ENCODE measurements around the gene LACTBL1.
"Not testable (repeated sequence)": the region's sequence is repeated elsewhere in the genome, so short reads cannot be mapped to it uniquely, and the experiment has no call there.

Gene LACTBL1

DNA sequence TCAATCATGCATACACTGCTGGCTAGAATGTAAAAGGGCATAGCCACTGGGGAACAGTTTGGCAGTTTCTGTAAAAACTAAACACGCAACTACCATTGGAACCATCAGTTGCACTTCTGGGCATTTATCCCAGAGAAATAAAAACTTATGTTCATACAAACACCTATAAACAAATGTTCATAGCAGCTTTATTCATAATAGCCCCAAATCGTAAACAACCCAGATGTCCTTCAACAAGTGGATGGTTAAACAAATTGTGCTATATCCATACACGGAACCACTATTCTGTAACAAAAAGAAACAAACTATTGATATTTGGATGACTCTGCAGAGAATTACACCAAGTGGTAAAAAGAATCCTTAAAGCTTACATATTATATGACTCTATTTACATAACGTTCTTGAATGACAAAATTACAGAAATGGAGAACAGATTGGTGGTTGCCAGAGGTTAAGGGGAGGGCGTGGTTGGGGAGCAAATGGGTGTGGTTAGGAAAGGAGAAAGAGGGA is 22.8 kb downstream of the LACTBL1 start:
- Histone ChIP-seq H3K27me3 (ENCODE audit: control insufficient read depth in 1 of 2, insufficient read depth in 2 of 2, low read length in 2 of 2) (peaks cover 18 to 22% of the 10 kb centered on the region in 2 donors), H3K27ac (ENCODE audit: low read depth, low read length) (no peak overlapping the region), H3K36me3 (ENCODE audit: control insufficient read depth in 1 of 2, insufficient read depth in 2 of 2, low read length in 2 of 2) (no peaks in the 10 kb centered on the region)

DNA sequence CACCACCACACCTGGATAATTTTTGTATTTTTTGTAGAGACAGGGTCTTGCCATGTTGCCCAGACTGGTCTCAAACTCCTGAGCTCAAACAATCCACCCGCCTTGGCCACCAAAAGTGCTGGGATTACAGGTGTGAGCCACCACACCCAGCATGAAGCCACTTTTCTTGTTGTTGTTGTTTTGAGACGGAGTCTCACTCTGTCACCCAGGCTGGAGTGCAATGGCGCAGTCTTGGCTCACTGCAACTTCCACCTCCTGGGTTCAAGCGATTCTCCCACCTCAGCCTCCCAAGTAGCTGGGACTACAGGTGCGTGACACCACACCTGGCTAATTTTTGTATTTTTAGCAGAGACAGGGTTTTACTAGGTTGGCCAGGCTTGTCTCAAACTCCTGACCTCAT is 27.5 kb downstream of the LACTBL1 start:
- H3K27me3 ChIP-seq (ENCODE audit: control insufficient read depth in 1 of 2, insufficient read depth in 2 of 2, low read length in 2 of 2), result not testable (repeated sequence)

More for the DNA sequence above, 22.8 kb downstream of the LACTBL1 start:
- Histone ChIP-seq H3K9ac (ENCODE audit: low read depth in 1 of 2, low read length in 2 of 2) (no peak overlapping the region), H3K4me1 (ENCODE audit: control insufficient read depth in 1 of 2, insufficient read depth in 2 of 2, low read length in 2 of 2) (no peaks in the 10 kb centered on the region), H3K4me3 (ENCODE audit: low read depth in 1 of 2, low read length in 2 of 2) (no peak overlapping the region), H3K9me3 (ENCODE audit: control insufficient read depth in 1 of 2, low read length in 2 of 2) (no peaks in the 10 kb centered on the region)

DNA sequence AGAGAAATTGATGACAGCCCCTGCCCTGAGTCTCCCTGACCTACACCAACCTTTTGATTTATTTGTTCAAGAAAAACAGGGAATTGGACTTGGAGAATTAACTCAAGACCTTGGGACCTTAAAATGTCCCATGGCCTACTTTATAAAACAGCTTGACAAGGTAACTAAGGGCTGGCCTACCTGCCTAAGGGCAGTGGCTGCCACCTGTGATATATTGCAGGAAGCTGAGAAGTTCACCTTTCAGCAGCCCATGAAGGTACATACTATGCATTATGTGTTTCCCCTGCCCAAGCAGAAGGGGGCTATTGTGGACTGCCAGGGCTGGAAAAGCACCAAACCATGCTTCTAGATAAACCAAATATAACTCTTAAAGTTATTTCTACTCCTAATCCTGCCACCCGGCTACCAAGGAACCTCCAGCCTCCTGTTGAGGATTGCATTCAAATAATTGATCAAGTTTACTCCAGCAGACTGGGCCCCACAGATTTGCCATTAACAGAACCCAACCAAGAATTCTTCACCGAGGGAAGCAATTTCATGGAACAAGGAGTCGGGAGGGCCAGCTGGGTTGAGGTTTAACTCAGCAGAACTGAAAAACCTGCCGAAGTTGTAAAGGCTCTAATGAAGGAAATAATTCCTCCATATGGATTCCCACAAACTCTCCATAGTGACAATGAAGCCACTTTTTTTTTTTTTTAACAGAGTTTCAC is 28.2 kb downstream of the LACTBL1 start:
- Histone ChIP-seq H3K9ac (ENCODE audit: low read depth in 1 of 2, low read length in 2 of 2) (no peak overlapping the region), H3K27ac (ENCODE audit: low read depth, low read length) (no peak overlapping the region), H3K27me3 (ENCODE audit: control insufficient read depth in 1 of 2, insufficient read depth in 2 of 2, low read length in 2 of 2) (peaks cover 0 to 5% of the 10 kb centered on the region in 2 donors), H3K9me3 (ENCODE audit: control insufficient read depth in 1 of 2, low read length in 2 of 2) (peaks cover 0 to 2% of the 10 kb centered on the region in 2 donors), H3K4me3 (ENCODE audit: low read depth in 1 of 2, low read length in 2 of 2) (no peak overlapping the region), H3K4me1 (ENCODE audit: control insufficient read depth in 1 of 2, insufficient read depth in 2 of 2, low read length in 2 of 2) (no peaks in the 10 kb centered on the region), H3K36me3 (ENCODE audit: control insufficient read depth in 1 of 2, insufficient read depth in 2 of 2, low read length in 2 of 2) (no peaks in the 10 kb centered on the region)

More for the DNA sequence above, 27.5 kb downstream of the LACTBL1 start:
- not testable (repeated sequence) for H3K27ac ChIP-seq (ENCODE audit: low read depth, low read length); H3K4me3 ChIP-seq (ENCODE audit: low read depth in 1 of 2, low read length in 2 of 2); H3K36me3 ChIP-seq (ENCODE audit: control insufficient read depth in 1 of 2, insufficient read depth in 2 of 2, low read length in 2 of 2); H3K4me1 ChIP-seq (ENCODE audit: control insufficient read depth in 1 of 2, insufficient read depth in 2 of 2, low read length in 2 of 2); H3K9me3 ChIP-seq (ENCODE audit: control insufficient read depth in 1 of 2, low read length in 2 of 2); H3K9ac ChIP-seq (ENCODE audit: low read depth in 1 of 2, low read length in 2 of 2)

DNA sequence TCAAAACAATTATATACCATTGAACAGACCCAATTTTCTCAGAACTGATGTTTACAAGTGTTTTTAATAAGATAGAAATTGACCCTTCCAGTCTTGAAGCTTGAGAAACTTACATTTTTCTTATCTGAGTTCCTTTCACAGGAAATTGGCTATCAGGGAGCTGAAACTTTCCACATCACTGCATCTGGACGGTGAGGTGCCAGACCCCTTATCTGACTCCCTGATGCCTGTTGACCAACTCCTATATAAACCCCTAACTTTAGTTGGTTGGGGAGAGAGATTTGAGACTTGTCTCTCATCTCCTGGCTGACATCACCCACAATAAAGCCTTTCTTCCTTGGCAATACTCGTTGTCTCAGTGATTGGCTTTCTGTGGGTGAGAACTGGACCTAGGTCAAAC is 31.4 kb downstream of the LACTBL1 start:
- no peak overlapping the region for H3K27ac ChIP-seq (ENCODE audit: low read depth, low read length)
- no peaks in the 10 kb centered on the region for H3K4me1 ChIP-seq (ENCODE audit: control insufficient read depth in 1 of 2, insufficient read depth in 2 of 2, low read length in 2 of 2)
- no peak overlapping the region for H3K4me3 ChIP-seq (ENCODE audit: low read depth in 1 of 2, low read length in 2 of 2)
- H3K9ac ChIP-seq (ENCODE audit: low read depth in 1 of 2, low read length in 2 of 2), result no peak overlapping the region
- peaks cover 0 to 2% of the 10 kb centered on the region in 2 donors for H3K9me3 ChIP-seq (ENCODE audit: control insufficient read depth in 1 of 2, low read length in 2 of 2)
- H3K36me3 ChIP-seq (ENCODE audit: control insufficient read depth in 1 of 2, insufficient read depth in 2 of 2, low read length in 2 of 2), result no peaks in the 10 kb centered on the region
- H3K27me3 ChIP-seq (ENCODE audit: control insufficient read depth in 1 of 2, insufficient read depth in 2 of 2, low read length in 2 of 2), result no peaks in the 10 kb centered on the region

DNA sequence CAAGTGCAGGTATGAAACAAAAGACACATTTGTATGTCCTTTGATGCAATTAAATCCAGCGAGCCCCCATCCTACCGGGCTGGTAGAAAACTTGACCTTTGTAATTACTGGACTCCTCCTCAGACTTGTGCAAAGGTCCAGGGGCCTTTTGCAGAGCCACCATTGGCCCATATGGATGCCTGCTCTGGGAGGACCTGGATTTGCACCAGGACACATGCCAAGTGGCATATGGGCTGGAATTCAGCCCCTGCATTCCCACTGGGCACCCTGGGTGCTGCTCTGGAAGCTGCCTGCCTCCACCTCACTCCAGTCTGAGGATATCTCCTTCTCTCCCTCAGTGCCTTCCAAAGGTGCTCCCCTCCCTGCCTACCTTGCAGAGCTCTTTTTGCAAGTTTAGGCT is 36.0 kb downstream of the LACTBL1 start:
- peaks cover 0 to 2% of the 10 kb centered on the region in 2 donors for H3K9me3 ChIP-seq (ENCODE audit: control insufficient read depth in 1 of 2, low read length in 2 of 2)

DNA sequence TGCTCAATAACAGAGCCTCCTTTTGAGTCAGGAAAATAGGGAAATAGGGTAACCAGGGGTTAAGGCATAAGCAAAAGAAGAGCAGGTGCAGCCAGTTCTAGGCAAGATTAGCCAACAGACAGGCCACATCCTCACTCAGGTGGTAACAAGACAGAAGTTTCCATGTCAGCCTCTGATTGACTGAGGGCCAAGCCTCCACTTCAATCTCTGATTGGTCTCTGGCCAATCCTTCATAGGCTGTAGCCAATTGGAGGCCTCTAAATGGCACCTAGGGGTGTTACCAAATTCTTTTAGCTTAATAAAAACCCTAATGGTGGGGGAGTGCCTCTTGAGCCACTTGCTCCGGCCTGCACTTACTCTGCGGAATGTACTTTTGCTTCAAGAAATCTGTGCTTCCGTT is 37.2 kb downstream of the LACTBL1 start:
- Histone ChIP-seq H3K36me3 (ENCODE audit: control insufficient read depth in 1 of 2, insufficient read depth in 2 of 2, low read length in 2 of 2) (no peaks in the 10 kb centered on the region), H3K4me1 (ENCODE audit: control insufficient read depth in 1 of 2, insufficient read depth in 2 of 2, low read length in 2 of 2) (no peaks in the 10 kb centered on the region), H3K27me3 (ENCODE audit: control insufficient read depth in 1 of 2, insufficient read depth in 2 of 2, low read length in 2 of 2) (peaks cover 0 to 3% of the 10 kb centered on the region in 2 donors), H3K4me3 (ENCODE audit: low read depth in 1 of 2, low read length in 2 of 2) (no peak overlapping the region), H3K9ac (ENCODE audit: low read depth in 1 of 2, low read length in 2 of 2) (no peak overlapping the region), H3K9me3 (ENCODE audit: control insufficient read depth in 1 of 2, low read length in 2 of 2) (no peaks in the 10 kb centered on the region), H3K27ac (ENCODE audit: low read depth, low read length) (no peak overlapping the region)

More for the DNA sequence above, 36.0 kb downstream of the LACTBL1 start:
- H3K27me3 ChIP-seq (ENCODE audit: control insufficient read depth in 1 of 2, insufficient read depth in 2 of 2, low read length in 2 of 2), result peaks cover 0 to 3% of the 10 kb centered on the region in 2 donors
- H3K4me3 ChIP-seq (ENCODE audit: low read depth in 1 of 2, low read length in 2 of 2), result no peak overlapping the region
- H3K9ac ChIP-seq (ENCODE audit: low read depth in 1 of 2, low read length in 2 of 2), result no peak overlapping the region
- no peaks in the 10 kb centered on the region for H3K36me3 ChIP-seq (ENCODE audit: control insufficient read depth in 1 of 2, insufficient read depth in 2 of 2, low read length in 2 of 2)
- H3K4me1 ChIP-seq (ENCODE audit: control insufficient read depth in 1 of 2, insufficient read depth in 2 of 2, low read length in 2 of 2), result no peaks in the 10 kb centered on the region
- H3K27ac ChIP-seq (ENCODE audit: low read depth, low read length), result no peak overlapping the region

DNA sequence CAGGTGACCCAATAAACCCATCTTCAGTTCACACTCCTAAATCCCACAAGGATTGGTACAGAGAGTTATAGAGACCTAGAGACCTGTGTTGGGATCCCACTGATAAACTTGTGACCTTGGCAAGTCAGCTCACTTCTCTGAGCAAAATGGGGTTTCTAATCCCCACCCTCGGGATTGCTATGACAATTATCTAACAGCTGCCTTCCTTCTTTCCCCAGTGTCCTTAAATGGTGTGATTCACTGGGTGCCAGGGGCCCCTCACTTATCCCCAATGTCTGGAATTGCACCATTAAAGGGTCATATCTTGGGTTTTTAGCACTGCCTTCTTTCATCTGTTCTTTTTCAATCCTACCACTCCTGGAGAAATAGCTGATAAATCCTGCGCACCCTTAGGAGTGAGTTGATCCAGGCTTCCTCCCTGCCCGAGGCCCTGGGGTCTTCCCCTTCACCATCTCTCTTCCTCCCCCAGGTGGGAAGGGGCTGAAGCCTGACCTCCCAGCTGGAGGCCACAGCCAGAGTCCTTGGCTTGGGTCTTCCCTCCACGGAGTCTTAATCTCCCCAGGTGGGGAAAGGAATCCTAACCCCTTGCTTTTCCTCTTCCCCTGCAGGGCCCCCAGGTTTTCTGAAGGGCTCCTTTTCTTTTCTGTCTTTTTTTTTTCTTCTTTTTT is 39.7 kb downstream of the LACTBL1 start:
- Histone ChIP-seq H3K4me1 (ENCODE audit: control insufficient read depth in 1 of 2, insufficient read depth in 2 of 2, low read length in 2 of 2) (no peaks in the 10 kb centered on the region), H3K9me3 (ENCODE audit: control insufficient read depth in 1 of 2, low read length in 2 of 2) (no peaks in the 10 kb centered on the region), H3K27me3 (ENCODE audit: control insufficient read depth in 1 of 2, insufficient read depth in 2 of 2, low read length in 2 of 2) (peaks cover 0 to 3% of the 10 kb centered on the region in 2 donors), H3K36me3 (ENCODE audit: control insufficient read depth in 1 of 2, insufficient read depth in 2 of 2, low read length in 2 of 2) (no peaks in the 10 kb centered on the region), H3K4me3 (ENCODE audit: low read depth in 1 of 2, low read length in 2 of 2) (no peak overlapping the region), H3K27ac (ENCODE audit: low read depth, low read length) (no peak overlapping the region), H3K9ac (ENCODE audit: low read depth in 1 of 2, low read length in 2 of 2) (no peak overlapping the region)

DNA sequence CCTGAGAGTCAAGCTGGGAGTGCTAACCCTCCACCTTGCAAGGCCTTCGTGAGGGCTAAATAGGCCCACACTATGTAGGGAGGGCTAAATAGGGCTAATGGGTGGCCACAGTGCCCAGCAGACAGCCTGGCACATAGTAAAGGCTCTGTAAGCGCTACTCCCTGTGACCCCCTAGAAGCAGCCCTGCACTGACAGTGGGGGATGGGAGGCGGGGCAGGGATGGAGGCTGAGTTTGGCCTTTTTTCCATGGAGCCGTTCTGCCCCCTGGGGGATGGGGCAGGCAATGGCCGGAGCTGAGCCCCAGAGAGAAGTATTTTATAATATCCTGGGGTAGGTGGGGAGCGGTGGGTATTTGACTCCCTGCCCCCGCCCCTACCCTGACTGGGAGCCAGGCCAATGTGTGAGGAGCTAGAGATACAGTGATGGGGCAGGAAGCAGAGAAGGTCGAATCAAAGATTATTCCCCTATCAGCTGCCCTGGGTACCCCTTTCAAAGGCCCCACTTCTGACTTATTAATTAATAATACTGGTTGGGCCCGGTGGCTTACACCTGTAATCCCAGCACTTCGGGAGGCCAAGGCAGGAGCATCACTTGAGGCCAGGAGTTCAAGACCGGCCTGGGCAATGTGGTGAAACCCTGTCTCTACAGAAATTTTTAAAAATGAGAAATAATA is 42.3 kb downstream of the LACTBL1 start:
- Histone ChIP-seq H3K4me3 (ENCODE audit: low read depth in 1 of 2, low read length in 2 of 2) (no peak overlapping the region), H3K4me1 (ENCODE audit: control insufficient read depth in 1 of 2, insufficient read depth in 2 of 2, low read length in 2 of 2) (no peaks in the 10 kb centered on the region), H3K9me3 (ENCODE audit: control insufficient read depth in 1 of 2, low read length in 2 of 2) (no peaks in the 10 kb centered on the region), H3K27ac (ENCODE audit: low read depth, low read length) (no peak overlapping the region), H3K36me3 (ENCODE audit: control insufficient read depth in 1 of 2, insufficient read depth in 2 of 2, low read length in 2 of 2) (no peaks in the 10 kb centered on the region), H3K9ac (ENCODE audit: low read depth in 1 of 2, low read length in 2 of 2) (no peak overlapping the region), H3K27me3 (ENCODE audit: control insufficient read depth in 1 of 2, insufficient read depth in 2 of 2, low read length in 2 of 2) (peaks cover 0 to 3% of the 10 kb centered on the region in 2 donors)

DNA sequence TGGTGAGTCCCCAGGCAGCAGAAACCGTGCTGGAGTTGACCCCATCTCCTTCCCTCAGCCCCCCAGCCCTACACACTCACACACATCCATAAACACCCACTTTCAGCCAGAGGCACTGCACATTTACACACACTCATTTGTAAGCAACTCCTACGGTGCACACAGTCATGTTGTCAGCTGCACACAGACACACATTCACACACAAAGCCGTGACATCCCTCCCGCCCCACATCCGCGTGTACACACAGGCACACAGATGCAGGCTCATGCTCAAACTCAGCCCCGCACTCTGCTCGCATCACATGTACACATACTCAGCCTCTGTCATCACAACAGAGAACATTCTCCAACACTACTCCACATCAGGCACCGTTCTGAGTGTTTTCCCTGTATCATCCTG is 47.6 kb downstream of the LACTBL1 start:
- Histone ChIP-seq H3K36me3 (ENCODE audit: control insufficient read depth in 1 of 2, insufficient read depth in 2 of 2, low read length in 2 of 2) (no peaks in the 10 kb centered on the region), H3K4me3 (ENCODE audit: low read depth in 1 of 2, low read length in 2 of 2) (no peak overlapping the region), H3K27ac (ENCODE audit: low read depth, low read length) (no peak overlapping the region), H3K4me1 (ENCODE audit: control insufficient read depth in 1 of 2, insufficient read depth in 2 of 2, low read length in 2 of 2) (no peaks in the 10 kb centered on the region), H3K9ac (ENCODE audit: low read depth in 1 of 2, low read length in 2 of 2) (no peak overlapping the region), H3K27me3 (ENCODE audit: control insufficient read depth in 1 of 2, insufficient read depth in 2 of 2, low read length in 2 of 2) (no peaks in the 10 kb centered on the region), H3K9me3 (ENCODE audit: control insufficient read depth in 1 of 2, low read length in 2 of 2) (no peaks in the 10 kb centered on the region)

DNA sequence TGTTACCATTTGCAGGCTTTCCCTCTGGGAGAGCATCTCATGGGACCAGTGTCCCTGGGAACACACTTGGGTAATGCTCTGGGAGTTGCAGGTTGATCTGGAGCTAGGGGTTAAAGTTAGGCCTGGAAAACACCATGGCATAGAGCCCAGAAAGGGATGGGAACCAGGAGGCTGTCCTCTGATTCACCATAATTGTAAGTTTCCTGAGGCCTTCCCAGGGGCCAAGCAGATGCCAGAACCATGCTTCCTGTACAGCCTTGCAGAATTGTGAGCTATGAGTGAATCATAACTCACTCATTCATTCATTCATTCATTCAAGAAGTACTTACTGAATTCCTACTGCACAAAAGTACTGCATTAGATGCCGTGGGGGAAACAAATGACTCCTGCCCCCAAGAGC is 50.0 kb downstream of the LACTBL1 start:
- H3K27me3 ChIP-seq (ENCODE audit: control insufficient read depth in 1 of 2, insufficient read depth in 2 of 2, low read length in 2 of 2), result no peaks in the 10 kb centered on the region
- H3K4me3 ChIP-seq (ENCODE audit: low read depth in 1 of 2, low read length in 2 of 2), result no peak overlapping the region
- no peaks in the 10 kb centered on the region for H3K9me3 ChIP-seq (ENCODE audit: control insufficient read depth in 1 of 2, low read length in 2 of 2)
- no peak overlapping the region for H3K27ac ChIP-seq (ENCODE audit: low read depth, low read length)
- no peaks in the 10 kb centered on the region for H3K4me1 ChIP-seq (ENCODE audit: control insufficient read depth in 1 of 2, insufficient read depth in 2 of 2, low read length in 2 of 2)
- no peak overlapping the region for H3K9ac ChIP-seq (ENCODE audit: low read depth in 1 of 2, low read length in 2 of 2)
- no peaks in the 10 kb centered on the region for H3K36me3 ChIP-seq (ENCODE audit: control insufficient read depth in 1 of 2, insufficient read depth in 2 of 2, low read length in 2 of 2)
